Measurements from ENCODE around the gene PRSS35.
"Not testable (repeated sequence)": the region's sequence is repeated elsewhere in the genome, so short reads cannot be mapped to it uniquely, and the experiment has no call there.

The PRSS35 gene

DNA sequence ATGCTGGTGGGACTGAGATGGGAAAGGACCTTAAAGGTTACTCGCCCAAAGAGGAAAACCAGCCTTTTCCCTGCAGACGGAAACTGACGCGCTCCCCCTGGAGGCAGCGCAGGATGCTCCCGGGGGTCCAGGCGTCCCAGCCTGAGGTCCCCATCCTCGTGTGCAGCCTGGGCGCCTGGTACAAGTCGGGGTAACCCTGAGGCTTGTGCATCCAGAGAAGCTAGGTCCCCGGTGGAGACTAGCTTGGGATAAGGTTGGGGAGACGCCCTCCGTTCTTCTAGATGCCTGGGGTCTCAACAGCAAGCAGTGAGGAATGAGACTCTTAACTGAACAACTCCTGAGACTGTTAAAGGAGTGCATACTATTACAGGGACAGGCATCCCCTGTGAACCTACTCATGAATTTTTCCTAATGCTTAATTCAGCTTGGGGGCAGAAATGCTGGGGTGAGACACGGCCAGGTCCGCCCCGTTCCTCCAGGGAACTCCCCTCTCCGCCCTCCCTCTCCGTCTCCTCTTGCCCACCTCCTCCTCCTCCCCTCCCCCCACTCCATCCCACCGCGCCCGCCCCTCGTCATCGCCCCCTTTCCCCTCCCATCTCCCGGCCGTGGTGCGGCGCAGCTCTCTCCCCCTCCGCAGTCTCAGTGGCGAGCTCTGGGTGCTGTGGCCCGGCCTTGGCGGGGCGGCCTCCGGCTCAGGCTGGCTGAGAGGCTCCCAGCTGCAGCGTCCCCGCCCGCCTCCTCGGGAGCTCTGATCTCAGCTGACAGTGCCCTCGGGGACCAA, at the start of gene PRSS35:
PRSS35 (plus strand) TSS at position 634 of the 781 bp plus-strand sequence. CDS start 10,908 bp downstream, outside the sequence.
- peak; percentile 68 for DNase-seq

GRCh38 chr6:83463886-83464285, 48.4 kb upstream of the PRSS35 start:
- no peak for DNase-seq

- DNase-seq: no peak
Observed at GRCh38 chr6:83464381-83465140, 47.8 kb upstream of the PRSS35 start.

- DNase-seq: no peak
Observed at GRCh38 chr6:83466328-83466727, 46.0 kb upstream of the PRSS35 start.

GRCh38 chr6:83467620-83468036, 44.7 kb upstream of the PRSS35 start:
- DNase-seq: no peak

GRCh38 chr6:83470001-83470400, 42.3 kb upstream of the PRSS35 start:
- no peak for DNase-seq

DNA sequence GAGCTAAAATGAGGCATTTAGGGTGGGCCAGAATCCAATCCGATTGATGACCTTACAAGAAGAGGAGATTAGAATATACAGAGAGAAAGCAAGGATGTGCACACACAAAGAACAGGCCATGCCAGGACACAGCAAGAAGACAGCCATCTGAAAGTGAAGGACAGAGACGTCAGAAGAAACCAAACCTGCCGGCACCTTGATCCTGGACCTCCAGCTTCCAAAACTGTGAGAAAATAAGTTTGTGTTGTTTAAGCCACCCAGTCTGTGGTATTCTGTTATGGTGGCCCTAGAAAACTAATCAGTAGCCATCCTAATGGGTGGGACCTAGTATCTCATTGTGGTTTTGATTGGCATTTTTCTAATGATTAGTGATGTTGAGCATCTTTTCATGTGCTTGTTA, 41.7 kb upstream of the PRSS35 start:
- DNase-seq: no peak

- no peak for DNase-seq
Observed at GRCh38 chr6:83472767-83473166, 39.6 kb upstream of the PRSS35 start.

- DNase-seq: peak; percentile 11
Observed at GRCh38 chr6:83474309-83474708, 38.0 kb upstream of the PRSS35 start.

GRCh38 chr6:83476971-83477370, 35.4 kb upstream of the PRSS35 start:
- DNase-seq: no peak

GRCh38 chr6:83479389-83479788, 32.9 kb upstream of the PRSS35 start:
- no peak for DNase-seq

DNA sequence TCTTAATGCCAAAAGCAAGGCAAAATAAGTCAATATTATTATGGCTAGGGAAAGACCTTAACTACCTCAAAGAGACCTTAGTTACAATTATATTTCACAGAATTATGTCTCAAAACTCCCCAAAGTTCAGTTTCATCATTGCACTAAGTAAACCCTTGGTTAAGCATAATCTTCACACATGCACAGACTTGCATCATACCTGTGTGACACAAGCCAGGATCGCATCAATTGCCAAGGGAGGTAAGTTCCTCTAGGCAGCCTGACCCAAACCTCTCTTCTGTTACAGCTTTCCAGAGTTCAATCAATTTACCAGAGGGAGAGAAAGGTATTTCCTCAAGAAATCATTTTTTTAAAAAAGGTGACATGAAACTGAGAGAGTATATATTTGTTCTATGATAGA, 31.9 kb upstream of the PRSS35 start:
- DNase-seq: no peak

DNA sequence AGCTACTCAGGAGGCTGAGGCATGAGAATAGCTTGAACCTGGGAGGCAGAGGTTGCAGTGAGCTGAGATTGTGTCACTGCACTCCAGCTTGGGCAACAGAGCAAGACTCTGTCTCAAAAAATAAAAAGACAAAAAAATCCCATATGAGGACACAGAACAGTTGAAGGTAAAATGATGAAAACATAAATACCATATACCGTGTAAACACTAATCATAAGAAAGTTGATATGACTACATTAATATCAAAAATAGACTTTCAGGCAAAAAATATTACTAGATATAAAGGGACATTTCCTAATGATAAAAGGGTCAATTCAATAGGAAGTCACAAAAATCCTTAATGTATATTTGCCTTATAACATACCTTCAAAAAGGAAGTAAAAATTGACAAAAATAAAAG, 30.4 kb upstream of the PRSS35 start:
- not testable (repeated sequence) for DNase-seq

GRCh38 chr6:83488448-83488847, 23.9 kb upstream of the PRSS35 start:
- DNase-seq: no peak

DNA sequence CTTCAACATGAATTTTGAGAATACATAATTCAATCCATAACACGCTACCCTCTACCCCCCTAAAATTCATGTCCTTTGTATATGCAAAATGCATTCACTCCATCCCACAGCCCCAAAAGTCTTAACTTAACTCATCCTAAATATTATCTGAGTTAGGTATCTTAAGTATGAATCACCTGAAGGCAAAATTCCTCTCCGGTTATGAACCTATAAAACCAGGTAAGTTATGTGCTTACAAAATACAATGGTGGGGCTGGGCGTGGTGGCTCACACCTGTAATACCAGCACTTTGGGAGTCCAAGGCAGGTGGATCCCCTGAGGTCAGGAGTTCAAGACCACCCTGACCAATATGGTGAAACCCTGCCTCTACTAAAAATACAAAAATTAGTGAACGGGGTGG, 23.5 kb upstream of the PRSS35 start:
- DNase-seq: no peak

DNA sequence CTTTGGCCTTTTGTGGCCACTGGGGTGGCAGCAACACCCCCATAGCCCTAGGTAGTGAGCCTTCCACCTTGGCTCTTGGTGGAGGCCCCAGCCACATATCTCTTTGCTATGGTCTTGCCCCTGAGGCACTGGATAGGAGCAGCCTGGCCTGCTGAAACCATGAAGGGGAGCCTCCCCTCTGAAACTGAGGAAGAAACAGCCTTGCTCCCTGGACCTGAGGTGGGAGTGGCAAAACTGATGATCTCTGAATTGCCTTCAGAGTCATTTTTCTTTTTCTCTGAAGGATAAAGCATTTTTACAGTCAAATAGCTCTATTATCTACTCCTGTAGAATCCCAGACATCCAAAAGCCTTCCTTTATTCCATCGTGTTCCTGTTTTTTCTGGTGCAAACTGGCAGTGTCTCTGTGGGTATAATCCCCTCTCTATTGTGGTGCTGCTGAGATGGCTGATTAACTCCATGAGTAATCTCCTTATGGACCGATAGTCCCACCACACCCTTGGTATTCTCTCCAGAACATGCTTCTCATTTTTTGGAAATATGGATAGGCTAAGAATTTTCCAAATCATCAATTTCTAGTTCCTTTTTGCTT, 22.0 kb upstream of the PRSS35 start:
- DNase-seq: no peak

- no peak for DNase-seq
Observed at GRCh38 chr6:83505356-83505755, 7.0 kb upstream of the PRSS35 start.

DNA sequence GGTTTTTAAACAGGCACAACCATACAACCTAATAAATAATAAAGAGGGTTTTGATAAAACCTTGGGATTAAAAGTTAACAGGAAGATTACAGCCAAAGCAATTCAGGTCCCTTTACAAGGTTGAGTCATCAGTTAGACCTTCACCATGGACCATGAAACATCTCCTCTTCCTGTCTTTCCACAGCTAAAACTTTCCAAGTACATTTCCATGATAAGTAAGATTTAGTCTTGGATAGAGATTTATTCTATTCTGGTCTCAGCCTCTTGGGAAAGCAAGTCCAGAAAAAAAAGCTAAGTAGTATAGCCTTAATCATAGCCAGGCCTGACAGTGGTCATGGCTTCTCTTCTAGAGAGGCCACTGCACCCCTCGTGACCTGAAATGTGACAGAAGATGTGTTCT, 2.9 kb upstream of the PRSS35 start:
- DNase-seq: no peak

DNA sequence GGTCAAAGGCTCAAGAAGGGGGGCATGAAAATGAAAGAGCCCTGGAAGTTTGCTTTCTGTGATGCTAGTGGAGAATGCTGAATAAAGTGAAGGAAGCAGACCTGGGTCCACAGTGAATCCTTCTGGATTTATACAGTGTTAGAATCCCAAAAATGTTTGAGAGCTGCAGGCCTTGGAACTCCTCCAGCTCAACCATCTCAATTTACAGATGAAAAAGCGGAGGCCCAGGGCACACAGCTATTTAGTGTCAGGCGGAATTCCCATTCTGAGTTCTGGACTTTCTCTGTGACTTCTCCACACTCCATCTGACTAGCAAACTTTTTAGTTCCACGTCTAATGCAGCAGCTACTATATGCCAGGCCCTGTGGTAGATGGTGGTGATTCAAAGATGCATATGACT, 1.5 kb upstream of the PRSS35 start:
- DNase-seq: no peak

DNA sequence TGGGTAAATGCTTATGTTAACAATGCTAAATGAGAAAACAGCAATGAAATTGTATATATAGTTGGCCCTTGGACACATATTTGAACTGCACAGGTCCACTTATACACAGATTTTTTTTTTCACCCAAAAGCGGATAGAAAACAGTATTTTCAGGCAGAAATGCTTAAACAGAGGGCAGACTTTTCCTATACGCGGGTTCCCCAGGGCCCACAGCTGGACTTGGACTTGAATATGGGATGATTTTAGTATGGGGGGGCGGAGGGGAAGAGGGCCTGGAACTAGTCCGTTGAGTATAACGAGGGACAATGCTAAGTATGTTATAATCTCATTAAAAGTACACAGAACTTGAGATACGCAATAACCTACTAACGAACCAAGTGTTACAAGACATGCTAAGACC, 1.1 kb upstream of the PRSS35 start:
- DNase-seq: no peak

- DNase-seq: no peak
Observed at GRCh38 chr6:83514466-83514865, 2.1 kb downstream of the PRSS35 start.

DNA sequence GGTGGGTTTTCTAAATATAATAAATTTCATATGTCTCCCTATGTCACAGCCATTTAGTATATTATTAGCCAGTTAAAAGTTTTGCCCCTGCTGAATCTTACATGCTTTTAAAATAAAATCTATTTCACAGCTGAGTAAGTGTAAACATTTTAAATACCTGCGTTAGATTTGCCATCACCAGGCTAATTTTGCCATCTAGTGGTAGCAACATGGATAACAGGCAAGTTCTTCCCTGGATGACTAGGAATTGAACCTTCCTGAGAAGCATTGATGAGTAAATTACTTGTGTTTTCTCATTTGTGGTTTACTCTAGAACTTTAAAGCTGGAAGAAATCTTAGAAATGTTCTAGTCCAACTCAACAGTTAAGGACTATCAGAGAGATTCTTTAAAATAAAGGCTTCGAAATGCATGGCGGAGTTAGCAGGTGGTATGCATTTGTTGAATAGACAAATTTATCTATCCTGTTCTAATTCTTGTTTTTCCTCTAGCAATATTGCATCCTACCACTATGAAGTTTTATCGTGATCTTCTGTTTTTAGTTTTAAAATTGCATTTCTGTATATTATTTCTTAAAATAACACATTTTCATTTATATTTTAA, 2.6 kb downstream of the PRSS35 start:
- DNase-seq: peak; percentile 63

GRCh38 chr6:83517500-83517899, 5.2 kb downstream of the PRSS35 start:
- DNase-seq: no peak

Data from NCI-H345 (cell line).